OCI-LY1 (cell line): ENCODE results near the gene ASGR1.

ENCODE experiments used
- CTCF ChIP-seq: fragments of 200-600 bp; sonication (generic), shearing (Covaris generic); IDR thresholded peaks from 2 replicates; pipeline ENCODE4 v1.5.1; 2017; ENCODE audit warnings: mild to moderate bottlenecking, antibody characterized with exemption, low read length, moderate library complexity, mixed read lengths
- EZH2 ChIP-seq: fragments of 200-600 bp; sonication (generic), shearing (Covaris generic); IDR thresholded peaks from 2 replicates; pipeline ENCODE4 v1.8.0; 2017; ENCODE audit warnings: borderline replicate concordance, mixed run types, mild to moderate bottlenecking, antibody characterized with exemption, low read length, moderate library complexity, mixed read lengths

- TF ChIP-seq CTCF (no peak), EZH2 (no peak)
Measured at GRCh38 chr17:7167832-7168231, 11.3 kb downstream of the ASGR1 start.
